KOPT-K1 (cell line): ENCODE data around the gene CAPN2.

Experiments used
- H3K27ac ChIP-seq: fragments of 200-600 bp; sonication (generic); 2 replicates; pipeline ENCODE4 v1.5.1; 2016; ENCODE audit warnings: antibody characterized with exemption, mild to moderate bottlenecking, low read depth, low read length; ENCODE audit not compliant: poor library complexity, severe bottlenecking
- H3K36me3 ChIP-seq: fragments of 200-600 bp; sonication (generic); 2 replicates; pipeline ENCODE4 v1.5.1; 2017; ENCODE audit warnings: antibody characterized with exemption, mild to moderate bottlenecking, low read length, moderate library complexity; ENCODE audit not compliant: insufficient read depth
- H3K9me3 ChIP-seq: fragments of 200-600 bp; sonication (generic); 2 replicates; pipeline ENCODE4 v1.5.1; 2017; ENCODE audit warnings: antibody characterized with exemption, low read length, mild to moderate bottlenecking; ENCODE audit not compliant: insufficient read depth, poor library complexity, severe bottlenecking

CAPN2 gene

GRCh38 chr1:223712194-223712849 is at the start of gene CAPN2:
Gene CAPN2, plus strand, starts transcription at chr1:223712539. Its CDS starts 102 bp downstream, at chr1:223712641.
- no peaks in the 10 kb centered on the region for H3K36me3 ChIP-seq
- H3K9me3 ChIP-seq: no peaks in the 10 kb centered on the region
- no peak within 1 kb of the TSS for H3K27ac ChIP-seq

GRCh38 chr1:223662943-223663342 is 49.4 kb upstream of the CAPN2 start:
- Histone ChIP-seq H3K36me3 (no peaks in the 10 kb centered on the region), H3K9me3 (no peaks in the 10 kb centered on the region), H3K27ac (no peak overlapping the region)

- no peaks in the 10 kb centered on the region for H3K36me3 ChIP-seq
- no peaks in the 10 kb centered on the region for H3K9me3 ChIP-seq
- no peak overlapping the region for H3K27ac ChIP-seq
These were observed 48.2 kb upstream of the CAPN2 start for GRCh38 chr1:223664106-223664505.

- no peaks in the 10 kb centered on the region for H3K9me3 ChIP-seq
- no peaks in the 10 kb centered on the region for H3K36me3 ChIP-seq
- H3K27ac ChIP-seq: no peak within 1 kb of the TSS
These were observed 46.6 kb upstream of the CAPN2 start, which contains the start of gene CAPN8 for GRCh38 chr1:223665592-223666312. Gene CAPN8, minus strand, starts transcription at chr1:223665701. Its CDS starts 55 bp downstream, at chr1:223665646.

GRCh38 chr1:223667484-223668182 is 44.7 kb upstream of the CAPN2 start:
- H3K27ac ChIP-seq: no peak overlapping the region
- H3K9me3 ChIP-seq: no peaks in the 10 kb centered on the region
- H3K36me3 ChIP-seq: no peaks in the 10 kb centered on the region

GRCh38 chr1:223669003-223669795 is 43.1 kb upstream of the CAPN2 start:
- Histone ChIP-seq H3K9me3 (peaks cover 14% of the 10 kb centered on the region), H3K36me3 (no peaks in the 10 kb centered on the region), H3K27ac (no peak overlapping the region)

- peaks cover 20% of the 10 kb centered on the region for H3K9me3 ChIP-seq
- no peaks in the 10 kb centered on the region for H3K36me3 ChIP-seq
- H3K27ac ChIP-seq: no peak overlapping the region
These were observed 41.7 kb upstream of the CAPN2 start for GRCh38 chr1:223670458-223671159.

GRCh38 chr1:223674119-223674890 is 38.0 kb upstream of the CAPN2 start:
- H3K9me3 ChIP-seq: peaks cover 25% of the 10 kb centered on the region
- no peak overlapping the region for H3K27ac ChIP-seq
- H3K36me3 ChIP-seq: no peaks in the 10 kb centered on the region

- Histone ChIP-seq H3K27ac (no peak overlapping the region), H3K9me3 (peaks cover 15% of the 10 kb centered on the region), H3K36me3 (no peaks in the 10 kb centered on the region)
These were observed 33.5 kb upstream of the CAPN2 start for GRCh38 chr1:223678841-223679240.

GRCh38 chr1:223680188-223680587 is 32.2 kb upstream of the CAPN2 start:
- H3K9me3 ChIP-seq: peaks cover 5% of the 10 kb centered on the region
- H3K27ac ChIP-seq: no peak overlapping the region
- H3K36me3 ChIP-seq: no peaks in the 10 kb centered on the region

- Histone ChIP-seq H3K27ac (no peak overlapping the region), H3K9me3 (no peaks in the 10 kb centered on the region)
These were observed 29.8 kb upstream of the CAPN2 start for GRCh38 chr1:223682502-223682901.

GRCh38 chr1:223683586-223684487 is 28.5 kb upstream of the CAPN2 start:
- Histone ChIP-seq H3K36me3 (no peaks in the 10 kb centered on the region), H3K27ac (no peak overlapping the region), H3K9me3 (no peaks in the 10 kb centered on the region)

More at GRCh38 chr1:223682502-223682901, 29.8 kb upstream of the CAPN2 start:
- no peaks in the 10 kb centered on the region for H3K36me3 ChIP-seq

GRCh38 chr1:223684488-223684792 is 27.9 kb upstream of the CAPN2 start:
- no peak overlapping the region for H3K27ac ChIP-seq
- no peaks in the 10 kb centered on the region for H3K9me3 ChIP-seq
- no peaks in the 10 kb centered on the region for H3K36me3 ChIP-seq
